ENCODE data around the gene STX12.
"Not testable (repeated sequence)": the region's sequence is repeated elsewhere in the genome, so short reads cannot be mapped to it uniquely, and the experiment has no call there.

The STX12 gene

DNA sequence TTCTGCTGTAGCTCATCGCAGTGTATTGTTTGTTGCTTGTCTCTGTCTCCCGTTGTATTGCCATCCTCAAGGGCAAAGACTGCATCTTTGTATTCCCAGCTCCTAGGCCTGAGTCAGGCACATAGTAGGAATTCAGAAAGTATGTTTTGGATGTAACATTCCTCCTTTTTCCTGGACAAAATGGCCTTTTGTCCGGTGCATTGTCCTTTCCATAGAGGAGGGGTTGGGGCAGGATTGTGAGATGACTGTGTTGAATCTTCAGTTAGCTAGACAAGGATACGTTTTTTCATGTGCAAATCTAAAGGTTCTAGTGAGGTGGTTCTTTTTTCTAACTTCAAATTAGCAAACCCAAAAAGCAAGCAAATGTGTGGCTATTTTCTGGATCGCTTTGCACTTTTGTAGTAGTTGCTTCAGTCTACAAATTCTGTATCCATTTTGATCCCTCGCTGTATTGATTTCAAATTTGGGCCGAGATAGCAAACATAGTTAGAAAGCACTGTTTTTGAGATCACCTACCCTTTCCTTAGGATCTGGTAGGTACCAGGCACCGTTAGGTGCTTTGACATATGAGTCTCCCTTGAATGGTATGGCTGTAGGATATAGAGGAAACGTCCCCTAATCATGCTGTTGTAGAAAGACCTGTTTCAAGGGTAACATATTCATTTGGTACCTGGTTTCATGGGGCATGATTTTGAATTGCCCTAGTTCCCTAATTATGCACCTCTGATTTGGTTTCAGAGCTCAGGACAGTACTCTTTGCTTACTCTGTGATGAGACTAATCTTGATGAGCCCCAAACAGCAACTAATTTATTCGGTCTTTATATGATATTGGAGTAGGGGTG, 58.8 kb downstream of the STX12 start:
- peak; percentile 8 for DNase-seq

DNA sequence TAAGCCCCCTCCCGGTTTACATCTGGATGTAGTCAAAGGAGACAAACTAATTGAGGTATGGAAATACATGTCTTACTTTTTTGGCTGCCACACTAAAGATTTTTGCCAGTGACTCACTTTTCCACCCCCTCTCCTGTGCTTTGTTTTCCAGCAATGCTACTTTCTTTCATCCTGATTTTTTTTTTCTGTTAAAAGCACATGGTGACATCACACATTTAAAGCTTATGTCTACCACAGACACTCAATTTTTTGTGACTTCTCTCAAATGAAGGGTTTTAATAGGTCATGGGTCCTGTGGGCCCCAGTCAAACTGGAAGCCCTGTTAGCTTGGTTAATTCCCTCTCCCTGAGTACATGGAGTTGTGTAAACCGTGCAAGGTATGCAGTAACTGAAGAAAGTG, 59.7 kb downstream of the STX12 start:
- no peak for DNase-seq

DNA sequence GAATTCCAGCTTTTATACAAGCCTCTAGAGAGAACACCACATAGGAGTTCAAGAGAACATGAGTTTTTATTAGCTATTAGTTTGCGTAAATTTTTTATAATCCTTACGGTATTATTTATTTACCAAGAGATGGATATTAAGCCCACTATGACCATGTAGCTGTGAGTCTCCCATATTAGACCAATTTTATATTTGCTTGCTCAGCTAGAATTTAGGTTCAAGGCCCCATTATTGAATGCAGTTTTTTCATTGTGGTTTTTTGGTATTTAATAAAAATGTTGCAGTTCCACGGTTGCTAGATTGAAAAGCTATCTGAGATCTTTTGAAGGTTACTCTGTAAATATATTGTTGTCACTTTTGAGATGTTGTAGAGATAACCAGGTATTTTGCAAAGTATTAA, 60.5 kb downstream of the STX12 start:
- no peak for DNase-seq

DNA sequence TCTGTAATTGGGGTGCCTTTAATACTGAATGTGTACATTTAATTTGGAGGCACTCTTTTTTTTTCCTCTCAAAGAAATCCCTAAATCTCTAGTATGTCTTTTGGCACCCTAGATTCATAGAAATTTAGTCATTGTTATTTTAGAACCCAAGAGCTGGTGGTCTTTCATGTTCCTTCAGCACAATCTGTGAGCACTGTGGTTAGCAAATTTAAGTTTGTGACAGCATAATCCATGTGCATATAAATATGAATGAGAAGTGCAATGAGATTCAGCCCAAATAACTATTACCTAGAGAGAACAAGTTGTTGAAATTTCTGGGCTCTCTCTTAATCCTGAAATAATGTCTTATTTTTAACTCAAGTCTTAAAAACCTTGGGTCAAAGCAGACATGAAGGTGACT, 62.0 kb downstream of the STX12 start:
- no peak for DNase-seq

DNA sequence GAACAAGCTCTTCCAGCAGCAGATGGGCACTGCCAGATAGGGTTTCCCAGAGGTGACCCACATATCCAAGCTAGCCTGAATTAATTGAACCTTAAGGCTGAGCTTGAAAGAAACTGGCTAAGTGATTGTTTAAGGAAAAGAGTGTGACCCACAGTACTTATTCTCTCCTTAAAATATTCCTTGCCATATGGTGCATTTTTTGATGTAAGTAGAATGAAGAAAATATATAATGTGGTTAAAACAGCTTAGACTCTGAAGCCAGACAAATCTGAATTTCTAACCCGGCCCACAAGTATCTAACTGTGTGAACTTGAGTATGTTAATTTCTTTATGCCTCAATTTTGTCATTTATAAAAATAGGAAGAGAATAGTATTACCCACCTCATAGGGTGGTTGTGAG, 62.5 kb downstream of the STX12 start:
- no peak for DNase-seq

DNA sequence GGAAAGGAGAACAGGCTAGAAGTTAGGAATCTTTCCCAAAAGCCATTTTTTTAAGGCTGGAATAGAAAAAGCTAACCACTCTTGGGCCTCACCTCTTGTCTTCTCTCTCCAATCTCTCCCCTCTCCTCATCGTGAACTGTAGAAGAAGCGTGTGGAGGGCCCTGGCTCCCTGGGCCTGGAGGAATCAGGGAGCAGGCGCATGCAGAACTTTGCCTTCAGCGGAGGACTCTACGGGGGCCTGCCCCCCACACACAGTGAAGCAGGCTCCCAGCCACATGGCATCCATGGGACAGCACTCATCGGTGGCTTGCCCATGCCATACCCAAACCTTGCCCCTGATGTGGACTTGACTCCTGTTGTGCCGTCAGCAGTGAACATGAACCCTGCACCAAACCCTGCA, 76.9 kb downstream of the STX12 start:
- DNase-seq, result no peak

DNA sequence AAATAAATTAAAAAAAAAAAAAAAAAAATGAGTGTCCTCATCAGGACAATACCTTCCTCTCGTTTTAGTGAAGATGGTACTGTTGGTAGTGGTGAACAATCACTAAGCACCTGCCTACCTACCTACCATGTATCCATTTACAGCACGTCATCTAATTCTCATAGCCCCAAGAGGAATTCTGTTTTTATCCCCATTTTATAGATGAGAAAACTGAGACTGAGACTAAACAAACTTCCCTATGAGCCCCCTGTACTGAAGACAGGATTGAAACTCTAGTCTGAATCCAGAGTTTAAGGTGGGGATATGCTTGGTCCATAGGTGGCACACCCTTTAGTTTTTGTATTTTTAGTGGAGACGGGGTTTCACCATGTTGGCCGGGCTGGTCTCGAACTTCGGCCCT, 82.1 kb downstream of the STX12 start:
- DNase-seq, result no peak

DNA sequence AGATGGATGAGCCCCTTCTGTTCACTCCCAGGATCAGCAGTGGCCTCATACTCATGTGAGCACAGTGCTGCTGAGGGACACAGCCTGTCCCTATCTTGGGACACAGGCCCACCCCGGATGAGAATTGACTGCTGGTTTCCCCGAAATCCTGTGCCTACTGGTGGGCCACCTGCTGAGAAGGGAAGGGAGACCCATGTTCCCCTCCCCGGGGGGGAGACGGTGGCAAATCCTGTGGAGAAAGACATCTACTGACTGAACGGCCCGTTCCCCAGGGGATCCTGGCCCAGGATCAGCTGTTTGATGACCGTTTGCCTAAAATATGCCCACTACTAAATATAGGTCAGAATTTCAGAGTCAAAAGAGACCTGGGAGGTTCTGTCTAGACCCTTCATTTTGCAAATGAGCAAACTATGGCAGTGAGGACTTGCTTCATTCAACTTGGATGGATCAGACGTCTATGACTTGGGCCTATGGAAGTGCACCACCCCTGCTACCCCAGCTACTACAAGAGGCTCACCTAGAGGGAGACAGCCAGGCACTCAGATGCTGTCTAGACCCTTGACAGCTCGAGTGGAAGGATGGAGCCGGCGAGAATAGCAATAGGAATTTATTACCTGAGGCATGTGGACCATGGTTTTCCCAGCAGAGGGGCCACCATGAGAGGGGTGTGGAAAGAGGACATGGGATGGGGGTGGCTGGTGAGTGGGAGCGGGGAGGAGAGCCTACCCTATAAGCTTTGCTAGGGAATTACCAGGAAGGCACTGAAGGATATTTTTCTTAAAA, 83.7 kb downstream of the STX12 start:
- DNase-seq, result no peak

DNA sequence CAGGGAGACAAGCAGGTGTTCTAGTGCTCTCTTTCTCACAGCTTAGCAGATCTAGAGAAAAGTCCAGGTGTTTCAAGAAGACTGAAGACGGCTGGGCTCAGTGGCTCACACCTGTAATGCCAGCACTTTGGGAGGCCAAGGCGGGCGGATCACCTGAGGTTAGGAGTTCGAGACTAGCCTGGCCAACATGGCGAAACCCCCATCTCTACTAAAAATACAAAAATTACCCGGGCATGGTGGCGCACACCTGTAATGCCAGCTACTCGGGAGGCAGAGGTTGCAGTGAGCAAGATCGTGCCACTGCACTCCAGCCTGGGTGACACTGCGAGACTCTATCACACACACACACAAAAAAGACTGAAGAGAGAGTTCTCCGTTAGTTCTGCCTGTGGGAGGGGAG, 84.5 kb downstream of the STX12 start:
- DNase-seq, result not testable (repeated sequence)

DNA sequence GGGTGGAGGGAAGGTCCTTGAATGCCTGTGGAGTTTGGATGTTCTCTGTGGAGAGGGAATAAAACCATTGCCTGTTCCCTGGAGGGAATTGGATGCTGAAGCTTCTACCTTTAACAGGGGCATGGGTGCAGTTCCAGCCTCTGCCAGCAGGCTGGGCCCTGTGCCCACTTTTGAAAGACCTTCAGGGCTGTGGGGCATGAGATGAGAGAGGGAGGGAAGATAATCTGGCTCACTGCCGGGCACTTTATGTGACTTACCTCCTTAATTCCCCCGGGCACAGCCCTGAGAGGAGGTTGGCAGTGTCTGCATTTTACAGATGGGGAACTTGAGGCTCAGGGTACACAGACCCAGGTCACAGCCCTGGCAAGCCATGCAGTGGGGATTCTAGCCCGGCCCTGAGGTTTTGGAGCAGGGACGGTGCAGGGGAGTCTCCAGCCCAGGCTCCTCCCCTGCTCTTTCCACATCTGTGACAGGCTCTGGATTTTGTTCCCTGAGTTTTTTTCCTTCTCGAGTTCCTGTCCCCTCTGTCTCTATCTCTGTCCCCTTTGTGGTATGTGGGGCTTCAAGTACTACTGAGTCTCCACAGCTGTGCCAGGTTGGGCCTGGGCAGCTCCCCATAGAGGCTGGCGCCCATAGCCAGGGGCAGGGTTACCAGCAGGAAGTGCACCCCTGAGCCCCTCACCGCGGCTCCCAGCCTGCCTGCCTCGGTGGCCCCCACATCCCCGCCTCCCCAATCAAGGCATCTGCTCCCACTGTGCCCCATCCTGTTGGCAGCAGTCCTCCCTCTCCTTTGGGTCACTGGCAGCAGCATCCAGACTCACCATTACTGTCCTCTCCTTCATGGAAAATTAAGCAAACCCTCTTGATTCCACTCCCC, 85.3 kb downstream of the STX12 start:
- DNase-seq, result peak; percentile 91

DNA sequence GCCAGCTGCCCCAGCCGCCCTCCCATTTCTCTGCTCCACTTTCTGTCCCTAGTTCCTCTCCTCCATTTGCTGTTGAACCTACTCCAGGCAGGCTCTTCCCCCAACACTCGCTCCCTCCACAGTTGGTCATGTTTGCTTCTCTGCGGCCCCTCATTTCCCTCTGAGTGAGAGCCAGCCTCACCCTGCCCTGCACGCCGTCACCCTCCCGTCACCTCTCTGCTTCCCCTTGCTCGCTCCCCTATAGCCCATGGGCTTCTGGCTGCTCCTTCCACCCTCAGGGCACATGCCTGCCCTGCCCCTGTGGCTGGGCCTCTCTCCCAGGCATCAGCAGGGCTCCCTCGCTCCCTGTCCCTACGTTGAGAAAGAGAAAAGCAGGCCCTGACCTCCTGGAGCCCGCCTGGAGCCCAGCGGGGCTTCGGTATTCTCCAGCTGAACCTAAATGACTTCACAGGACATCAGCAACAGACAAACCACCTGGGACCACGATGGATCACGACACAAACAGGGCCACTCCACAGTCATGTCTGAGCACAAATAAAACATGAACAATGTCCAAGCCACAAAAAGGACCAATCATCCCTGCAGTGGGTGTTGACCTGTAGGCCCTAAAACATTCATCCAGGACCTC, 86.0 kb downstream of the STX12 start:
- no peak for DNase-seq

DNA sequence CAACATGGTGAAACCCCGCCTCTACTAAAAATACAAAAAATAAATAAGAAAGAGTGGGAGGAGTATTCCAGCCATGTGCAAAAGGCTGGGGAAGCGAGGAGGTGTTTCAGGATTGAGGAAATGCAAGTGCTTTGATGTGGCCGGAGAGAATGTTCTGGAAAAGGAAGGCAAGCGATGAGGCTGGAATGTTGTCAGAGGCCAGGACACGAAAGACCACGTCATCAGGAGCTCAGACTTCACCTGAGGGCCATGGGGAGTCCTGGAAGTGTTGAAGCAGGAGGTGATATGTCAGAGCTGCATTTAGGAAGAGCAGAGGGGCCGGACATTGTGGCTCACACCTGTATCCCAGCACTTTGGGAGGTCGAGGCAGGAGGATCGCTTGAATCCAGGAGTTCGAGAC, 88.4 kb downstream of the STX12 start:
- no peak for DNase-seq

DNA sequence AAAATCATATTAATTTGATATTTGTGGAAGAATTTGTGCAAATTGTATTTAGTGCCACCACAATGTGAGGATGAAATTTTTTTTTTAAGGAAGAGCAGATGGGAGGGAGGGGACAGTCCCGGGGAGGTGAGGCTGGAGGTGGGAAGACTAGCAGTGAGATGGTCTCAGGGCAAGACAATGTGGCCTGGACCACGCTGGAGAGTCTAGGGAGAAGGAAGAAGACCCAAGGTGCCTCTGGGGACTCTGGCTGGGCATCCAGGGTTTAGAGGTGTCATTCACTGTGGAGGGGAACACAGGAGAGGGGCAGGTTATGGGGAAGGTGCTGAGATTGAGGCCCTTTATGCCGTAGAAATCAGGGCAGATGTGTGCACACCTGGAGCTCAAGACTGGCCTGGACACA, 89.0 kb downstream of the STX12 start:
- no peak for DNase-seq

DNA sequence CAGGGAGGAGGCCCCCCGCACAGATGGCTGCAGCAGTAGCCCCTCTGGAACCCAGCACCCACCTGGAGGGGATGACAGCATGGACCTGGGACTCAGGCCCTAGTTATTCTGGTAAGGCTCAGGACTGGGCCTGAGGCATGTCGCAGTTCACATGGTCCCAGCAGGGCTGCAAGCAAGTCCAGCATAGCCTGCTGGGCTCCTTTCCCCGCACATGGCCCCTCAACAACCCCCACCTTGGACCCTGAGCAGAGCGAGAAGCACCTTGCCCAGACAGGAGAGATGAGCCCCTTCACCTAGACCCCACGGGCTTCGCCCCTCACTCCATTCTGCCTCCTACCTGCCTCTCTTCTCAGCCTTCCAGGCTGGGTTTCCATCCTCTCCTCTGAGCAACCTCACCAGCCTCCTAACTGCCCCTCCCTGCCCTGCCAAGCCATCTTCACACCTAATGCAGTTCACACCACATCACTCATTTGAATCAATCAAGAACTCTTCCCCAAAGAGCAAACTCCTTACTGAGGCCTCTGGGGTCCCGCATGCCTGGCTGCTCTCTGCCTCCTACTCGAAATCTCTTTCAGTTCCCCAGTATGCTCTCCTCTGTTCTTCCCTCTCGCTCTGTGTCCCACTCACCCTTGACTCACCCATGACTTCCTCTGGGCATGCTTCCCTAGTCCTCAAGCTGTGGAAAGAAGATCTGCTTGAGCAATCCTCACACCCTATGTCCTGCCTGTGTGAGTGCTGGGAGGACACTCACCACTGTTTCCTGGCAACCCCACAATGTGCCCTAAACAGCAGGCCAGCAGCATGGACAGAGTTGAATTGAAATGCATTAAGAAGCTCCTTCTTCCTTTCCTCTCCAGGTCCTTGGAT, 89.9 kb downstream of the STX12 start:
- DNase-seq, result no peak

DNA sequence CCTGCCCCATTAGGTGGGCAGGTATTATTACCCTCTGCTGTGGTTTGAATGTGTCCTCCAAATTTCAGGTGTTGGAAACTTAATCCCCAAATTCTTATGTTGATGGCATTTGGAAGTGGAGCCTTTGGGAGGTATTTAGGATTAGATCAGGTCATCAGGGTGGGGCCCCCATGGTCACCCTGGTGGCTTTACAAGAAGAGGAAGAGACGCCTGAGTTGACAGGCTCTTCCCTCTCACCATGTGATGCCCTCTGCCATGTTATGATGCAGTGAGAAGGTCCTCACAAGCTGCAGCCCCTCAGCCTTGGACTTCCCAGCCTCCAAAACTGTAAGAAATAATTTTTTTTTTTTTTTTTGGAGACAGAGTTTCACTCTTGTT, 90.5 kb downstream of the STX12 start:
- DNase-seq, result no peak

DNA sequence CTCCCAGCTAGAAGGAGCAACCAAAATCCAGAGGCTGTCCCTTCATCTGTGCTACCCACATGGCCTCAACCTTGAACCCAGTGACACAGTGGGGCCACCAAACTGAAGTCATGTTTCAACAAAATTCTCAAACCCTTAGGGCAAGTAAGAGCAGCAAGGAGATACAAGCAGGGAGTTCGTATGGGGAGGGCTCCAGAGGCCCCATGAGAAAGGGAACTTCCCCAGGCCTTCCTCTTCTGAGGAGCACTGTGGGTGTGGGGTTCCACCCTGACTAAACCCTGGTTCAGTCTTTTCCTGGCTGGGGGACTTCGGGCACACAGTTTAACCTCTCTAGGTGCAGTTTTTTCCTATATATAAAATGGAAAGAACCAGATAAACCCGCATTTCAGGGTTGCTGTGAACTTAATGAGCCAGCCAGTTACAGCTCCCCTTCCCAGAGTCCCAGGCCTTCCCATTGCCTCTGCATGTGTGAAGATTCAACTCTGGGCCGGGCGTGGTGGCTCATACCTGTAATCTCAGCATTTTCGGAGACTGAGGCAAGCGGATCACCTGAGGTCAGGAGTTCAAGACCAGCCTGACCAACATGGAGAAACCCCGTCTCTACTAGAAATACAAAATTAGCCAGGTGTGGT, 91.4 kb downstream of the STX12 start:
- no peak for DNase-seq

DNA sequence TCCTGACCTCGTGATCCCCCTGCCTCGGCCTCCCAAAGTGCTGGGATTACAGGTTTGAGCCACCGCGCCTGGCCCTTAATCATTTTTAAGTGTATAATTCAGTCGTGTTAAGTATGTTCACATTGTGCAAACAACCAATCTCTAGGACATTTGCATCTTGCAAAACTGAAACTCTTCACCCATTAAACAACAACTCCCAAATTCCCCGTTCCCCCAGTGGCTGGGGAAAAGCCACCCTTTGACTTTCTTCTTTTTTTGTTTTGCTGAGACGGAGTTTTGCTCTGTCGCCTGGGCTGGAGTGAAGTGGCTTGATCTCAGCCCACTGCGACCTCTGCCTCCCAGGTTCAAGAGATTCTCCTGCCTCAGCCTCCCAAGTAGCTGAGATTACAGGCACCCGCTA, 92.8 kb downstream of the STX12 start:
- DNase-seq, result no peak

DNA sequence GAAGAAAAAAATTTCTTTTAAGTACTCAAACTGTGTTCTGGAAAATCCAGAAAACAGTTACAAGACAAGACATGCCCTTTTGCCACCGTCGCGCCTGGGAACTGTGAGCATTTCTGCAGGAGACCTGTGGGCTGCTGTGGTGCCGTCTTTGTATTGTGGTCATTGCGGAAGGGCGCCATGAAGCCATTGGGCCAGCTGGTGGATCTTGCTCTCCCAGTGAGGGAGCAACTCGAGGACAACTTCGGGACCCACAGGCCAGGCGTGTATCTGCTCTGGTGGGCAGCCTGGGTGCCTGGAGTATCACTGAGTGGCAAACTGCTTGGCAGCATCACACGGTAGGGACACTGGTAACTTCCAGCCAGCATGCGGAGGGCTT, 95.5 kb downstream of the STX12 start:
- DNase-seq, result no peak

DNA sequence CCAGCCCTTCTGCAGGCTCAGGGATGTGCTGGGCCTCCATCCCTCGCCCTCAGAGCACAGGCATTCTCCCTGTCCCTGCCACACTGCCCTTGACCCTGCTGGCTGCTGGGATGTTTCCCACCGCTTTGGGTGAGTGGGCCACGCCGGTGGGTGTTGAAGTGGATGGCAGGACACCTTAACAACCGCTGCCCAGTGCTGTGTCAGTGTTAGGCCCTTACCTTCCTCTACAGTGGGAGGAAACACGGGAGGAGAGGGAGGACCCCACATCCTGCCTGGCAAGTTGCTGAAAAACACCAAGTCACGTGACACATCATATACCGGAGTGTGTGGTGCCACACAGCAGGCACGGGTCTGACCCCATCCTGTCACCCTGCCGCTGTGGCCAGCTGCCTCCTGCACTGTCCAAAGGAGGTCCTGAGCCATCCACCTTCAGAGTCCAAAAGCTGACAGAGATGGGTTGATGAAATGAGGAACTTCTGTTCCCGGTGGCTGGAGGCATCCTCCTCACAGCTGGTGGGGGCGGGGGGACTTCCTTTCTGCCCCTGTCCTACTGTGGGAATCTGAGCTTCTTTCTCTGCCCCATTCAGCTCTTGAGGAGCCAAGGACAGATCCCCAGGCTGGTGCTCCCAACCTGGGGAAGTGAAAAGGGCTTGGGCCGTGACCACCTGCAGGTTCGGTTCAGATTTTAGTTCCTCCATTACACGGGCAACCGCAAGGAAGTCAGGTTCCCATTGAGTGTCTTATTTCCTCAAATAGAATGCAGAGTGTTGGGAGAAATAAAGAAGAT, 96.1 kb downstream of the STX12 start:
- no peak for DNase-seq

DNA sequence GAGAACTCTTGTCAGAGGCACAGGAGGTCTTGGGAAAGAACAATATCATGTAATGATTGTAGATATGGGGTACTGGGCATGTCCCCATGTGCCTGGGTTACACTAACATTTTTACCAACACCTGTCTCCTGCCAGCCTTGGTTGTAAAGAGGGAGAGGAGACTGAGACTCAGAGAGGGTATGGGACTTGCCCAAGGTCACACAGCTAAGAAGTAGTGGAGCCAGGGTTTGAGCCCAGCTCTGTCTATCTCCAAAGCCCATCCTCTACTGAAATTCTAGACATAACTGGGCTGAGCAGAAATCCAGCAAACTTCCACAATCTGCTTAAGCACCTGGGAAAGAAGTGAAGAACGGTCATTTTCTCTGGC, 96.7 kb downstream of the STX12 start:
- no peak for DNase-seq

DNA sequence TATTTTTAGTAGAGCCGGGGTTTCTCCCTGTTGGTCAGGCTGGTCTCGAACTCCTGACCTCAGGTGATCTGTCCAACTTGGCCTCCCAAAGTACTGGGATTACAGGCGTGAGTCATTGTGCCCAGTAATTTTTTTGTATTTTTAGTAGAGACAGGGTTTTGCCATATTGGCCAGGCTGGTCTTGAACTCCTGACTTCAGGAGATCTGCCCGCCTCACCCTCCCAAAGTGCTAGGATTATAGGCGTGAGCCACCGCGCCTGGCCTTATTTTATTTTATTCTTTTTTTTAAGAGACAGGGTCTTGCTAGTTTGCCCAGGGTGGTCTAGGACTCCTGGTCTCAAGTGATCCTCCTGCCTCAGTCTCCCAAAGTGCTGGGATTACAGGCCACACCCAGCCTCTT, 98.1 kb downstream of the STX12 start:
- not testable (repeated sequence) for DNase-seq
